Hepatocyte (in vitro differentiated cells): ENCODE data around the gene SSC5D.

Experiments used
- CTCF ChIP-seq: fragments of 200-600 bp; sonication (generic); IDR thresholded peaks from 2 replicates; pipeline ENCODE4 v1.5.1; 2016; ENCODE audit warnings: antibody characterized with exemption, mild to moderate bottlenecking; ENCODE audit not compliant: poor library complexity
- EZH2 ChIP-seq: fragments of 200-600 bp; sonication (generic); IDR thresholded peaks from 2 replicates; pipeline ENCODE4 v1.6.1; 2016; ENCODE audit warnings: antibody characterized with exemption, mild to moderate bottlenecking, borderline replicate concordance

GRCh38 chr19:55466241-55466614 lies 22.0 kb upstream of the SSC5D start:
- no peak for TF ChIP-seq CTCF
- TF ChIP-seq EZH2, result no peak
